CD14-positive monocyte (primary cell): ENCODE data around the gene CNTFR. TPM values are rescaled to one million over a fixed set of nuclear protein-coding genes. Genes with fewer than 3 reads are reported as not detected.

Experiments
- DNase-seq, 3 donors: peaks; one replicate each; pipeline ENCODE4 v3.0.0-alpha.2; 2011 to 2022
- H2AFZ ChIP-seq: 2 replicates; pipeline ENCODE4 v1.6.0; 2012; ENCODE audit warnings: mild to moderate bottlenecking, low read depth, low read length, inconsistent platforms; ENCODE audit not compliant: insufficient read depth, poor library complexity, severe bottlenecking
- H3K27ac ChIP-seq, 2 donors: 1 replicate in 1 of 2; 2 replicates in 1 of 2; pipeline ENCODE4 v1.5.1; 2012 to 2013; ENCODE audit warnings: low read length in 2 of 2, control low read depth in 1 of 2, inconsistent platforms in 1 of 2, low read depth in 1 of 2, mild to moderate bottlenecking in 1 of 2
- H3K27me3 ChIP-seq, 2 donors: one replicate each; pipeline versions ENCODE4 v1.6.0 to v1.6.1; 2011 to 2013; ENCODE audit warnings: low read length in 2 of 2; ENCODE audit not compliant: control insufficient read depth in 2 of 2, insufficient read depth in 2 of 2
- H3K36me3 ChIP-seq, 2 donors: replicated peaks in 1 of 2; 1 replicate in 1 of 2; 2 replicates in 1 of 2; pipeline versions ENCODE4 v1.5.1 to v1.6.1; 2012 to 2013; ENCODE audit warnings: low read length in 2 of 2, control low read depth in 1 of 2, inconsistent platforms in 1 of 2, mild to moderate bottlenecking in 1 of 2; ENCODE audit not compliant: insufficient read depth in 2 of 2, control insufficient read depth in 1 of 2
- H3K4me1 ChIP-seq, 2 donors: 1 replicate in 1 of 2; 2 replicates in 1 of 2; pipeline versions ENCODE4 v1.5.1 to v1.6.1; 2012 to 2013; ENCODE audit warnings: low read length in 2 of 2, control low read depth in 1 of 2, inconsistent platforms in 1 of 2, mild to moderate bottlenecking in 1 of 2, moderate library complexity in 1 of 2; ENCODE audit not compliant: insufficient read depth in 2 of 2, control insufficient read depth in 1 of 2
- H3K4me2 ChIP-seq: replicated peaks from 2 replicates; pipeline ENCODE3; 2012; ENCODE audit warnings: low read length, moderate library complexity, mild to moderate bottlenecking; ENCODE audit not compliant: poor library complexity, severe bottlenecking; ENCODE audit errors: extremely low read depth
- H3K4me3 ChIP-seq, 3 experiments: fragments of 200-600 bp in 1 of 3; sonication (generic) in 1 of 3; replicated peaks in 1 of 3; 1 replicate in 2 of 3; 2 replicates in 1 of 3; pipeline ENCODE4 v1.5.1; 2011 to 2013; ENCODE audit warnings: low read length in 3 of 3, mild to moderate bottlenecking in 3 of 3, control low read depth in 2 of 3, low read depth in 2 of 3, inconsistent platforms in 1 of 3, moderate library complexity in 1 of 3
- H3K79me2 ChIP-seq: 2 replicates; pipeline ENCODE4 v1.6.0; 2012; ENCODE audit warnings: mild to moderate bottlenecking, control low read depth, inconsistent platforms, low read length, moderate library complexity; ENCODE audit not compliant: insufficient read depth
- H3K9ac ChIP-seq: 2 replicates; pipeline ENCODE4 v1.6.0; 2017; ENCODE audit warnings: low read length, mild to moderate bottlenecking; ENCODE audit not compliant: insufficient read depth, poor library complexity, severe bottlenecking
- H3K9me3 ChIP-seq, 2 donors: replicated peaks in 1 of 2; 1 replicate in 1 of 2; 2 replicates in 1 of 2; pipeline versions ENCODE4 v1.5.1 to v1.6.1; 2012 to 2013; ENCODE audit warnings: low read length in 2 of 2, control low read depth in 1 of 2; ENCODE audit not compliant: control insufficient read depth in 1 of 2, insufficient read depth in 1 of 2
- H4K20me1 ChIP-seq: 2 replicates; pipeline ENCODE4 v1.6.0; 2012; ENCODE audit warnings: mild to moderate bottlenecking, low read length, control low read depth, moderate library complexity; ENCODE audit not compliant: insufficient read depth
- H3K27ac Mint-ChIP-seq, 7 donors: one replicate each; pipeline ENCODE4 v1.8.0; 2020; ENCODE audit warnings: mild to moderate bottlenecking in 7 of 7, mixed read lengths in 7 of 7, moderate library complexity in 6 of 7, inconsistent platforms in 2 of 7
- H3K27me3 Mint-ChIP-seq, 3 donors: one replicate each; pipeline ENCODE4 v1.8.0; 2021 to 2022; ENCODE audit warnings: low read depth in 3 of 3, mild to moderate bottlenecking in 3 of 3, mixed read lengths in 3 of 3, moderate library complexity in 3 of 3, inconsistent platforms in 1 of 3
- H3K36me3 Mint-ChIP-seq, 2 donors: one replicate each; pipeline ENCODE4 v1.8.0; 2020; ENCODE audit warnings: mixed read lengths in 2 of 2, inconsistent platforms in 1 of 2, mild to moderate bottlenecking in 1 of 2
- H3K4me1 Mint-ChIP-seq: one replicate; pipeline ENCODE4 v1.8.0; 2020; ENCODE audit warnings: mild to moderate bottlenecking, mixed read lengths
- H3K4me3 Mint-ChIP-seq, 2 donors: one replicate each; pipeline ENCODE4 v1.8.0; 2020; ENCODE audit warnings: mild to moderate bottlenecking in 2 of 2, mixed read lengths in 2 of 2, moderate library complexity in 1 of 2
- H3K9me3 Mint-ChIP-seq, 7 donors: one replicate each; pipeline ENCODE4 v1.8.0; 2020 to 2022; ENCODE audit warnings: mixed read lengths in 7 of 7, mild to moderate bottlenecking in 6 of 7, moderate library complexity in 6 of 7, inconsistent platforms in 2 of 7
- CTCF ChIP-seq: fragments of 200-600 bp; IDR thresholded peaks from one replicate; pipeline ENCODE4 v1.8.0; 2022; ENCODE audit warnings: antibody characterized with exemption, mild to moderate bottlenecking
- WGBS: methylation state at CpG from one replicate; pipeline ENCODE4 v1.1.5; 2013; ENCODE audit warnings: missing lambda C conversion rate; ENCODE audit not compliant: insufficient coverage; 5-methylcytosine and 5-hydroxymethylcytosine counted together
- intact Hi-C, 2 donors: fragments of 100-400 bp; cut with micrococcal nuclease; formaldehyde crosslinking; loops; one replicate each; pipeline versions ENCODE4 v1.15.0 to v1.15.1; 2023
- polyA plus RNA-seq, 3 donors: library from polyadenylated mRNA; depleted of rRNA in 1 of 3; unstranded in 2 of 3; stranded (reverse) in 1 of 3; fragments of 300-500 nt in 2 of 3; fragments of >200 nt in 1 of 3; fragmentation: Illumina TruSeq in 2 of 3; gene quantifications; 1 replicate in 2 of 3; 2 replicates in 1 of 3; pipeline ENCODE4 v1.2.3, GENCODE V29; 2012 to 2021

CNTFR gene
- polyA plus RNA-seq, 3 donors = not detected

- H3K4me3 ChIP-seq = no peak overlapping the region
- H3K4me3 Mint-ChIP-seq = no peak overlapping the region
- WGBS = 88% methylated on average over 16 of the region's 20 CpGs
- no peaks in the 10 kb centered on the region for H3K9me3 ChIP-seq
- H3K27ac Mint-ChIP-seq = no peak overlapping the region
- H3K4me1 Mint-ChIP-seq = no peaks in the 10 kb centered on the region
- intact Hi-C loops = no loop called here
- H3K4me1 ChIP-seq = no peaks in the 10 kb centered on the region
- TF ChIP-seq CTCF = no peak
- no peaks in the 10 kb centered on the region for H4K20me1 ChIP-seq
- no peak overlapping the region for H3K9ac ChIP-seq
- H3K4me2 ChIP-seq = no peak overlapping the region
- no peaks in the 10 kb centered on the region for H3K27me3 ChIP-seq
- no peak for DNase-seq
- no peaks in the 10 kb centered on the region for H3K79me2 ChIP-seq
- no peaks in the 10 kb centered on the region for H3K9me3 Mint-ChIP-seq
- H3K27ac ChIP-seq = no peak overlapping the region
- H3K36me3 Mint-ChIP-seq = no peaks in the 10 kb centered on the region
- no peak overlapping the region for H2AFZ ChIP-seq
- no peaks in the 10 kb centered on the region for H3K36me3 ChIP-seq
- peaks cover 3 to 22% (median 11%) of the 10 kb centered on the region in 3 donors for H3K27me3 Mint-ChIP-seq
Measured at GRCh38 chr9:34551751-34552605, 37.5 kb downstream of the CNTFR start.

GRCh38 chr9:34550681-34551270 is 38.7 kb downstream of the CNTFR start:
- intact Hi-C loops = no loop called here
- Histone ChIP-seq H2AFZ (no peak overlapping the region), H3K4me3 (no peak overlapping the region), H4K20me1 (no peaks in the 10 kb centered on the region), H3K79me2 (no peaks in the 10 kb centered on the region), H3K36me3 (no peaks in the 10 kb centered on the region), H3K27ac (no peak overlapping the region), H3K9ac (no peak overlapping the region), H3K27me3 (no peaks in the 10 kb centered on the region), H3K4me2 (no peak overlapping the region), H3K4me1 (no peaks in the 10 kb centered on the region), H3K9me3 (no peaks in the 10 kb centered on the region)
- Mint-ChIP-seq H3K9me3 (no peaks in the 10 kb centered on the region), H3K4me3 (no peak overlapping the region), H3K36me3 (no peaks in the 10 kb centered on the region), H3K27me3 (peaks cover 3 to 20% (median 10%) of the 10 kb centered on the region in 3 donors), H3K27ac (no peak overlapping the region), H3K4me1 (no peaks in the 10 kb centered on the region)
- TF ChIP-seq CTCF = no peak
- DNase-seq = no peak
- WGBS = 94% methylated on average over 4 of the region's 5 CpGs
